Glomerular visceral epithelial cell (primary cell): ENCODE measurements around the gene DTD1.

Experiments
- DNase-seq: peaks from one replicate; pipeline ENCODE4 v3.0.0-alpha.2; 2016; ENCODE audit errors: extremely low spot score

Gene DTD1

DNA sequence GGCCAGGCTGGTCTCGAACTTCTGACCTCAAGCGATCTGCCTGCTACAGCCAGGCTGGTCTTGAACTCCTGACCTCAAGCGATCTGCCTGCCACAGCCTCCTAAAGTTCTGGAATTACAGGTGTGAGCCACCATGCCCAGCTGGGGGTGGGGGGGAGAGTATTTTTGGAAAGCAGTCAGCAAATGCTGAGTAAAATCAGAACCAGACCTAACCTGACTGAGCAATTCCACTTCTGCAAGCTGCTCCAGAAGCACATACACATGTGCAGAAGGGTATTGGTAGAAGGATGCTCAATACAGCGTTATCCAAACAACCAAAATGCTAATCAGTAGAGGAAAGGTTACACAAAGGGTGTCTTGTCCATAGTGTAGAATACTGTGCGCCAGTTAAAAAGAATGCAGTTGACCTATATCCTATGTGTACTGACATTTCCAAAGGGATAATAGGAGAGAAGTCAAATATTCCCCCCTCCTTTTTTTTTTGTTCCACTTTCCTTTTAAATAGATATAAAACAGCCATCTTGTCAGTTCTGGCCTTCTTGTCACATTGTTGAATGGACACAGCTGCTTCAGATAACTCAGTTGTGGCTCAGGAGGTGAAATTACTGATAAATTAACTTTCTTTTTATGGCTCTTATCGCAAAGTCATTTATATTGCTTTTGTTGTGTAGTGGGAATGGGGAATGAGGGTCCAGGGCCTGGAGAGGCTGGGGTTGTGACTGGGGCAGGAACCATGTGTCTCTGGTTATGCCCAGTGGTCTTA lies 74.6 kb downstream of the DTD1 start:
- DNase-seq = no peak

DNA sequence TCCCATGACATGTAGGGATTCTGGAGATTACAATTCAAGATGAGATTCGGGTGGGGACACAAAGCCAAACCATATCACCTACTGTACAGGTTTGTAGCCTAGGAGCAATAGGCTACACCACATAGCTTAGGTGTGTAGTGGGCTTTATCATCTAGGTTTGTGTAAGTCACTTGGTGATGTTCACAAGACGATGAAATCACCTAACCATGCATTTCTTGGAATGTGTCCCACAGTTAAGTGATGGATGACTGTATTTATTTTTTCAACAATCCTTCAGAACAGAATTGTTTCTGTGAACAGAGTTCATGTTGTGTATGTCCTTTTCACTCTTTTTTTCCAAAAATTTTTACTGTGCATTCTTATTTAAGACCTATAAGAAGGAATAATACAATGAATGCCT lies 76.1 kb downstream of the DTD1 start:
- peak; percentile 45 for DNase-seq

DNA sequence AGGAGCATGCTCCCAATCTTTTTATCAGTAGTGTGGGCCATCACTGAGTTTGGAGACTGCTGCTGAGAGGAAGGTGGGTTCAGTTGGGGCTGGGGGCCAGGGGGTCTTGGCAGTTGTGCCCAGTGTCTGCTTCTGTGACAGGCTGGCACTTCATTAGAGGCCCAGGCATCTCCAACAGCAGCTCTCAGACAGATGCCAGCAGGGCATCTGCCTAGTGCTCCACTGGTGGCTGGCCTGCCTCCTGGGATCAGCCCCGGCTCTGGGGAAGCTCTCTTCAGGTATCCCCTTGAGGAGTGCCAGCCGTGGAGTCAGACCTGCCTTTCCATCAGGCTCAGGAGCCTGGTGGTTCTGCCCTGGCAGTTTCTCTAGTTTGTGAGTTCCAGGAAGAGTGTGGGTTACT lies 77.3 kb downstream of the DTD1 start:
- DNase-seq = no peak

DNA sequence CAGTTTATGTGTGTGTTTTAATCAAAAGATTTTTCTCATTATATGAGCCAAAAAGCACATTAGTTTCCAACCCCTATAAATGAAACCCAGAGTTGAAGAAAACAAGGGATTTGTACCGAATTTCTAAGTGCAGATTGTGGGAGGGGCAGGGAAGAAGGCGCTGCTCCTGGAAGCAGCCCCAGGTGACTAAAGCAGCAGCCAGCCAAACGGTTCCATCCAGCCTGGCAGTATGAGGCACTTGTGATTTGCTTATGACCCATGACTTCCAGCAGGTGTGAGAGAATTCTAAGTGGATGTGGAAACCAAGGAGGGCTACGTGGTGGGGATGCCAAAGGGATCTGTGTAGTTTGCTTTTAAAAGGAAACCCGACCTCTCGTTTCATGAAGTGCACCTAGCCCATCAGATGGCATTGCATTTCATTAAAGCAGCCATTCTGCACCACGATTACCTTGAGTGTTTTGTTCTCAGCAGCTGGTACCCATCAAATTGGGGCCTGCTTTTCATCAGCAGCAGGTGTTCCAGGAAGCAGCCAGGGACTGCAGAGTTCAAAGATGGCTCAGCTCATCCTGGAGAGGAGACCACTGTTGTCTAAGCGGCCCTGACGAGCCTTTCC lies 79.1 kb downstream of the DTD1 start:
- DNase-seq = no peak

DNA sequence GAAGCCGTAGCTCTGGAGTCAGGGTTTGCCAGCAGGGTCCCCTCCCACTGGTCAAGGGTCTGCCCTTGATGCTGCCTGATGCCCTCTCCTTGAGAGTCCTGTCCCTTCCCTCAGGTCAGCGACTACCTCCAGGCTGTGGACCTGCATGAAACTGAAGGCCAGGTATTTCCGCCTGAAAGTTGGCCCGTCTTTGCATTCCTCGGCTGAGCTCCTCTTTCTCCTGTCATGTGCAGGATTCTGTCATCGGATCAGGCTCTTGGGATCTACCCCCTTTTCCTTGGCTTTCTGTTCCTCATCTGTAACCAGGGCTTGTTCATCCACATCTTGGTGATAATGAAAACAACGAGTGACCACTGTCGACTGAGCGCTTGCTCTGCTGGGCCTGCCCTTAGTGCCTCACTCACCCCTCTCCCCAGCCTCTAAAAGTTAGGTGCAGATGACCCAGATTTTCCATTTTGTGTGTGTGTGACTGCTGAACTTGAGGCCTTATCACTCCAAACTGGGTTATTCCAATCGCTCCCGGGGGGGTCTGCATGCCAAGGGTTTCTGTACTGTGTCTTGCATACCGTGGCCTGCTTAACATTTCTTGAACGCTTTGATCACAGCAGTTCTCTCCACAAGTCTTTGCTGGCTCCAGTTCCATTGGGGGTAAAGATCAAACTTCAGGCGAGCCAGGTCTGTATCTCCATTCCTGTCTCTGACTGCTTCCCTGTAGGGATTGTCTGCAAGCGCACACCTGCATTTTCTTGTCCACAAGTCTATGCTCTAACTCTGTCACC lies 81.6 kb downstream of the DTD1 start:
- DNase-seq = no peak

DNA sequence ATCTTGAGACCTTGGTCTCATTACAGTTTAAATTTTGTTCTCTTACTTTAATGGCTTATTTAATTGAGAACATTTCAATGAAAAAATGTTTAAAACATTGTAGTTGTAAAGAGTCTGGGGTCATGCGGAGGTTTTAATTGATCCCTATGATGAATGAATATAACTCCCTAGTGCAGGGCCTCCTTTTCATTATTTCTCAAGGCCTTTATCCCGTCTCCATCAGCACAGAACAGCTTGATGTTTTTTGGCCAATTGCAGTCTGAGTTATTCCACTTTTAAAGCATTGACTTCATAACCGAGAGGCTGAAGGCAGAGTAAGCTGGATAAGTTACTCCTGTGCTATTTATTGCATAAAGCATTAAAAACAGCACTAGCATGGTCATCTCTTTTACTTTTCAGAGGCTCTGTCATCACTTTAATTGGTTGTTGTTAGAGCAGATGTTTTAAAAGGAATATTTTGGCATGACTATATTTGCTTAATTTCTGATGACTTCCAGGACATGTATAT lies 83.4 kb downstream of the DTD1 start:
- no peak for DNase-seq

DNA sequence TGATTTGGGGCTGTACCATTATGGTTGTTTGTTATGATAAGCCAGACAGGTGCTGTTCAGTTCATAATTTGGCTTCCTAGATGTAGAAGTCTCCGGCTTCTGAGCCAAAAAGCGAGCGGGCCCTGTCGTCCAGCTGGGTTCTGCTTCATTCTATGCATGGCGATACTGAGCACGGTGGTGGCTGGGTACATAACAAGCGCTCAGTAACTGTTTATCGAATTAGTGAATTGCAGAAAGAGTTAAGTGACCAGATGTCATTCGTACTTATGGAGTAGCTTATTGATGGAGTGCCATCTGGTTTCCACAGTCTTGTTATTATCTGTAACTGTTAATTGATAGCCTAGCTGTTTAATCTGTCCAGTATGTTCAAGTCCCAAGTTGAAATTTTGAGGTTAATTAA lies 85.0 kb downstream of the DTD1 start:
- no peak for DNase-seq

DNA sequence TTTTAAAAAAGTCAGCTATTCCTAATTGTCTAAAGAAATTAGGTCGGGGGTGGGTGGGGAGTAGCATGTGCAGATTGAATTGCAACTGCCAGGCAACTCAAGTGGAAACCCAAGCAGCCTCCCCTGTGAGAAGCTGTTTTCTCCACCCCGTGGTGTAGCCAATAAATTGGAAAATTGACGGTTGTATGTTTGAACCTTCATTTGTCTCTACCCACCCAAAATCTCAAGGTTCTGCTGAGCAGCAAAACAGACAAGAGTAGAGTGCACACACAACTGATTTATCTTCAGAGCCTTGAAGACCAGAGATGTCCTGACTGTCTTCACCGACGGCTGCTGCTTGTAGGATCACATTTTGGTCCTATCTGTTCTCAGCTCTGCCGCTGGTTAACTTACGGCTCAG lies 88.5 kb downstream of the DTD1 start:
- DNase-seq = no peak

DNA sequence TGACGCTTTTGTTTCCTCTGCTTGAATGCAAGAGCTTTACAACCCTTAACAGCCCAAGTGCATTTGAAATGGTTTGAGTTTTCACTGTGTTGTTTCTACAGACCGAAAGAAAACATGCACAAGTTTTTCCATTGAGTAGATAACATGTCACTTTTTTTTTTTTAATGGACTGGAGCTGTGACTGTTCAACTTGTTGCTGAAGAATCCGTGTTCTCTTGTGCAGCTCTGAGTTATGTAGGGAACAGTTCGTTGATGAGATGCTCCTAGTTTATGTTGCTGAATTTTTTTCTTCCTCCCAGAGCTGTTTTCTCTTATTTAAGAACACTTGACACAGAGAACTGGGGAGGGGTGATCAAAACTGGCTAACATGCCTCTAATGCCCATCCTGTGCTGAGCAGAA lies 89.3 kb downstream of the DTD1 start:
- DNase-seq = no peak

DNA sequence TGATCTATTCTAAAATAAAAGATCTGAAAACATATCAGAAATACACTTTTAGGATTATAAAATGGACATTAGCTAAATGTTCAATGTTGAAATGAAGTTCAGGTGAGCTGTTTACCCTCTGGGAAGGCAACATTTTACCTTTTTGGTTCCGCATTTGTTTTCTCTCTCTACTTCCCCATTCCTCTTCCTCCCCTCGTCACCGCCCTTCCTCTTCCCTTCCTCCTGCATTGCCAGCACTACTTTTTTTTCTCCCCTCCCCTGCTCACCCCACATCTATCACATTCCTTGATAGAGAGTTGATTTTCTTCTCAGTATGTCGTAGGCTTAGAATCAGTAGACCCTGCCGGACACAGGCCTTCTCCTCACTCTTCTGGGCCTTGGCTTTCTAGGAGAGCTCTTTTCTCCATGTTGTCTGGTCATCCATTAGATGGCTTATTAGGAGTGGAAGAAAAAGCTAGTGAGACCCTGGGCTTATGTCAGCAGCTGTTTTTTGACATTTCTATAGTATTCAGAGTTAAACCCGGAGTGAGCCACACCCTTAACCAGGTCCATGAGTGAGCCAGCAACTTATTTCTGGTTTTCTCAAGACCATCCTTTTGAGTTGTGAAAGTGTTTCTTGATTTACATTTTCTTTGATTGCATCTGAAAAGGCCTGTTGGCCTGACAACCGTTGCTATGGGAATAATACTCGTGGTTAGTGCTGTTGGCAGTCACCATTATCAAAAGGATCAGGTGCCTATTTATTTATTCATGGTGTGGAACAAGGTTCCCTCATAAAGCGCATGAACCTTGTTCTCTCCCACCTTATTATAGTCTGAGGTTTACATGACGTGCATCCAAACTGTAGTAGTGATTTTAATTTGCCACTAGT lies 90.9 kb downstream of the DTD1 start:
- peak; percentile 12 for DNase-seq

DNA sequence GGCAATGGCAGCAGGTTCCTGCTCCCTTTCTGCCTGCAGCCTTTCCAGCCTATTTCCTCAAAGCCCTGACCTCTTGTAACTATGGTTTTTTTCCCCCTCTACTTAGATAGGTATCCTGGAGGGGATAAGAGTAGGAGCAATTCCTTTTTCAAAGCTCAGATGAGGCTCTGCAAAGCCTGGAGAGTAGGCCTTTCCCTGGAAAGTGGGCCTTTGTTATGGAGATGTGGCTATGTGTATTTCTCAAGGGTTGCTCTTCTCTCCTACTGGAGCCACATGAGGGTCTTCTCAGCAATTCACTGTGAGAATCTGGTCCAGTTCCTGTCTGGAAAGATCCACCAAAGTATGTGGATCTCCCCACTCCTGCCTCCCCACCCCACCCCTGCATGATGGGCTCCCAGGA lies 96.0 kb downstream of the DTD1 start:
- no peak for DNase-seq

DNA sequence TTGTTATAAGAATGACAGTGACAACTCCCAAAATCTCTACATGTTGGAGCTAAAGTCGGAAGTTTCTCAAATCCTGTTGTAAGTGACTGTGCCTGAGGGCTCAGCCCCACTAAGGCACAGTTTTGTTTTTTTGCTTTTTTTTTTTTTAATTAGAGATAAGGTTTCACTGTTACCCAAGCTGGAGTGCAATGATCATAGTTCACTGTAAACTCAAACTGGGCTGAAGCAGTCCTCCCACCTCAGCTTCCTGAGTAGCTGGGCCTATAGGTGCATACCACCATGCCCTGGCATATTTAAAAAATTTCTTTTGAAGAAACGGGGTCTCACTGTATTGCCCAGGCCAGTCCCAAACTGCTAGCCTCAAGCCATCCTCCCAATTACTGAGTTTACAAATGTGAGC lies 96.9 kb downstream of the DTD1 start:
- no peak for DNase-seq

DNA sequence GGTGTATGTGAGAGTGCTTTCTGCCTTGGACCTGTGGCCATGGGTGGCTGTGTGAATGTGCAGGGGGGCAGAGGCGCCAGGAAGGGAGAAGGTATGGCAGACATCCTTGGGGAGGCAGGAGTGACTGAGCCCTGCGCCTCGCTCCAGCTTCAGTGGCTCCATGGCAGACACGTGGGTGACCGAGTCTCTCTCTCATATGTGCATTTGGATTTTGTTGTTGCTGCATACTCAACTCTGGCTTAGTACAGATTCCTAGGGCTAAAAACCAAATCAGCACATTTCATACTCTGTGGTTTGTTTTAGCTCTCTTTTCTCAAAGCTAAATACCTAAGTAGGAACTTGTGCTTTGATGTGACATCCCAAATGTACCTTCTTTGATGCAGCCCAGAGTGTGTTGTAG lies 97.6 kb downstream of the DTD1 start:
- no peak for DNase-seq

DNA sequence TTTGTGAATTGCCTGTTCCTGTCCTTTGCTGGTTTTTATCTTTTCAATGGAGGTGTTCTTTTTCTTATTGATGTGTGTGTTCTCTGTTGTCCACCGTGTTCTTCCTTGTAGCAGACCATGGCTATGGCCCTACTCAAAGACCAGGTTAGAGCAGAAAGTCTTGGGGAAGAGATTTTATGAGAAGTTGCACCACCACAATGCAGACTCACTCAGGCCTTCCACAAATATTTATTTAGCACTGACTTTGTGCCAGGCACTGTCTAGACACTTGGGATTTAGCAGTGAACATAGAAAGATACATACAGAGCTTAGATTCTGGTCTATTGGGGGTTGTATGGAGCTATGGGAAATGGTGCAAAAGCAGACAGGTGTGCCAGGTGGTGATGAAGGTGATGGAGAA lies 98.8 kb downstream of the DTD1 start:
- no peak for DNase-seq

DNA sequence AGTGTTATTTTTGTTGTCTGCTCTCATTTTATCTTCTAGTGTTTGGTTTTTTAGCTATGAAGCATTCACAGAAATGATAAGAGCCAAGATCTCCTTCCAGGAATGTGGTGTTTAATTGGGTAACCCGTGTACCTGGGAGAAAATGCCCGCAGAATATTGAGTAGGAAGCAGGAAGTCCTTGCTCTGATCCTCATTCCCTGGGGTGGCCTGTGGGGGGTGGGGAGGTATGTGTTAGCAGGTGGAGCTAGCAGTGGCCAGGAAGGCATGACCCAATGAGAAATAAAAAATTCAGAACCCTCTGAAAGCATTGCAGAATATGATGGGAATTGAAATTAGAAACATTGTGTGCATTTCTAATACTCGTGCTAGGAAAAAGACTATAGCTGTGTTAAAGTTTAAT lies 100.8 kb downstream of the DTD1 start:
- DNase-seq = no peak

DNA sequence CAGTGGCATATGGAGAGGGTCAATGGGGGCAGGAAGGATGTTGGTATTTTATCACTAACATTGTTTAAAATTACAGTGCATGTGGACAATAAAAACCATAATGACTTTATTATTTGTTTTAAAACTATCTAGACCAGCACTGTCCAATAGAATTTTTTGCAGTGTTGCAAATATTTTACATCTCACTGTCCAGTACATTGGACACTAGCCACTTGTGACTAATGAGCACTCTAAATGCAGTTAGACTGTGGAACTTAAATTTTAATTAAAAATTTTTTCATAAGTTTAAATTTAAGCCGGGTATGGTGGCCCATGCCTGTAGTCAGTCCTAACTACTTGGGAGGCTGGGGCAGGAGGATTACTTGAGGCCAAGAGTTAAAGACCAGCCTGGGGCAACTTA lies 101.7 kb downstream of the DTD1 start:
- no peak for DNase-seq

DNA sequence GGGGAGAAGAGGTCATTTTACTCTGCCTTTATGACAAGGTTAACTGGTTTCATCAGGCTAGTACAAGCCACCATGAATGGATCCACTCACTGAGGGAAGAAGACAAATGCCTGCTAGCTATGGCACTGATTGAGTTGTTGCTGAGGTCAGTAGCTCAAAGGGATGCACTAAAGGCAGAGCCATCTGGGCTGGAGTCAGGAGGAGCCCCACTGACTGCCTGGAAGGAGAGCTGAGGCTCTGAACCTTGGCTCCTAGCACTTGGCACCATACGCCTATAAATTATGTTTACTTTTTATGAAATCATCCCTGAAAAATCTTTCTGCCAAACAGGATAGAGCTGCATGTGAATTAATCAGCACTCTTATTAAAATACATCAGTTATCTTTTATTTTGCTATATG lies 104.6 kb downstream of the DTD1 start:
- no peak for DNase-seq

DNA sequence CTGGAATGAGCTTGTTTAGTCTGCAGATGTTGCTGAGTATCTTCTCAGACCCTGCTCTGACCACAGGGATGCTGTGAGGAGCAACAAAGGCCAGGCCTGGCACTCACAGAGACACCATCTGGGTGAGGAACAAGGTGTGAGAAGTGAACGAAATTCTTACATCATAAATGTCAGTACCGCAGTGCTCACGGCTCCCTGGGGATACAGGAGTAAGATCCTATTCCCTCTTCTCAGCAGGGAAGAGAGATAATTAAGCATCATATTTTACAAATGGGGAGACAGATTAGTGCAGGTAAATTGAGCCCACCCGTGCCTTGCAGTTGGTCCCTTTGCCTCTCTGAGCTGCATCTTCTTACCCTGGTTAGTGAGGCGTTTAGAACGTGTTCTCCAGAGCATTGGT lies 106.2 kb downstream of the DTD1 start:
- no peak for DNase-seq

DNA sequence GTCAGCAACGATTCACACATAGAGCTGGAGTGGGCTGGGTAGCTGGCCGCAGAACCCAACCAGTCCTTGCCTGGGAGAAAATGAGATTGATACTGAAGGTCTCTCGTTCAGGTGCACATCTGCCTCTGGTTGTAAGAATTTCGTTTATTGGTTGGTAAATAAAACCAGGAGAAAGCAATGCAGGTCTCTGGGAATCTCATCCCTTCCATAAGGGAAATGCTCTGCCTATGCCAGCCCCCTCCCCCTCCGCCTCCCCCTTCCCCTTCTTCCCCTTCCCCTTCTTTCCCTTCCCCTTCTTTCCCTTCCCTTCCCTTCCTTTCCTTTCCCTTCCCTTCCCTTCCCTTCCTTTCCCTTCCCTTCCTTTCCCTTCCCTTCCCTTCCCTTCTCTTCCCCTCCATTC lies 107.3 kb downstream of the DTD1 start:
- no peak for DNase-seq

DNA sequence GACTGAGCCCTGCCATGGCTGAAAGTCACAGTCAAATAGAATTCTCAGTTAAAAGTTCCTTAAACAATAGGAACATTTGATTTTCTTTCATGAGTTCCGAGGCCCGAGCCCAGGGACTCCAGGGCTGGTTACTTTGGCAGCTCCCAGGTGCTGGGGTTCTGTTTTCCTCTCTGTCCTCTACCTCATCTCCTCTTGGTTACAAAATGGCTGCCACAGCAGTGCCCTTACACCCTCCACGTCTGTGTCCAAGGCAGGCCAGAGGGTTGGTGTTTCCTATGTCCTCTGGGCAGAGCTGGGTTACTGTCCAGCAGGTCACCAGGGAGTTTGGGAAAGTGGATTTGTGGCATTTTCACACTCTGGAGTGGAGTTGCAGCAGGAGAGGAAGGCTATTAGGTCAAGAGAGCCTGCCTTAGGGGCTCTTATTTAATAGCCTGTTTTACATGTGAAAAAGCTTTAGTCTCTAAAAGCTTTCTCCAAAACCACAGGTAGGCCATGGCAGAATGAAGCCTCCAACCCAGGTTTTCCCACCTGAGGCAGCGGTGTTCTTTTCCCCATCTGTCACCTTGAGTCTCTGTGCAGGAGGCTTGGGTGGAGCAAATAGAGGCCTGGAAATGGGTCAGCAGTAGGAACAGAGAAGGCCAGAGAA lies 111.0 kb downstream of the DTD1 start:
- no peak for DNase-seq

DNA sequence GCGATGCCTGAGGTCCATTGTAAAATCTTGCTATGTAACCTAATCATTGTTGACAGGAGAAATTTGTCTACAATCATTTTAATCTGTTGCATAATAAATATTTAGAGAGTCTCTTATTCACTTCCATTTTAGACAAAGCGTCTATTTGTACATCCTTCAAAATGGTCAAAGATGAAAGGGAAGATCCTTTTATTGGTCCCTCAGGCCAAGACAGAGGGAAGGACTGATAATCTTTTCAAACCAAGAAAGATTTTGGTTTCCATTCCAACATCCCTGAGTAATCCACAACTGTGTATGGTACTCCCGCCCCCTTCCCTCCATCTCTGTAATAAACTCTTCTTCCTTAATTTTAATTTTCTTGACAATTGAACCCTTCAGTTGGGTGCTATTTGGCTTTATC lies 114.1 kb downstream of the DTD1 start:
- no peak for DNase-seq
